Measurements from ENCODE around the gene SLC34A1. TPM values are rescaled to one million over a fixed set of nuclear protein-coding genes. Genes with fewer than 3 reads are reported as not detected.
A peak's percentile ranks its signal among the peaks of the same experiment; 100 is the strongest.

SLC34A1 gene
- total and polyA plus RNA-seq, 2 of the 13 experiments (the other 11 are each of a cell fraction or from before 2014, with no cell fraction given) = 0.03 to 0.20 TPM

- TF ChIP-seq ZNF646 (CRISPR knock-in tag; IDR thresholded peaks at IDR 0.05) (0 out of 2 replicates have a peak, but pooled peaks have one; percentile 20), ARID5B (CRISPR knock-in tag; IDR thresholded peaks at IDR 0.05) (0 out of 2 replicates have a peak, but pooled peaks have one; percentile 14), ZNF225 (CRISPR knock-in tag; IDR thresholded peaks at IDR 0.05) (no peak), NFKBIZ (CRISPR knock-in tag; IDR thresholded peaks at IDR 0.05) (0 out of 2 replicates have a peak, but pooled peaks have one; percentile 1), ZBTB1 (CRISPR knock-in tag; IDR thresholded peaks at IDR 0.05; ENCODE audit: borderline replicate concordance) (no peak), POGK (CRISPR knock-in tag; conservative IDR thresholded peaks at IDR 0.05) (peak; percentile 54; the same call in 1 of the 2 replicates), JARID2 (CRISPR knock-in tag; IDR thresholded peaks at IDR 0.05; ENCODE audit: insufficient replicate concordance) (no peak), ZNF691 (CRISPR knock-in tag; IDR thresholded peaks at IDR 0.05; ENCODE audit: borderline replicate concordance, low read depth) (peak; percentile 66; the same call in 1 of the 2 replicates), MTERF4 (CRISPR knock-in tag; IDR thresholded peaks at IDR 0.05) (peak; percentile 77), ELF1 (CRISPR knock-in tag; IDR thresholded peaks at IDR 0.05) (peak; percentile 59; the same call in 1 of the 2 replicates), ZNF282 (IDR thresholded peaks at IDR 0.05; ENCODE audit: partially characterized antibody) (no peak), ZNF788 (CRISPR knock-in tag; IDR thresholded peaks at IDR 0.05; ENCODE audit: borderline replicate concordance) (peak; percentile 43; the same call in 1 of the 2 replicates), BRCA1 (CRISPR knock-in tag; IDR thresholded peaks at IDR 0.05) (no peak)
Observed at GRCh38 chr5:177377851-177378776, 6.1 kb upstream of the SLC34A1 start (continued).
